HCT116 (cell line): ENCODE measurements around the gene DLG2. TPM values are rescaled to one million over a fixed set of nuclear protein-coding genes. Genes with fewer than 3 reads are reported as not detected.

Source experiments
- ATAC-seq: fragments of 200-7000 bp; cut with Tn5 transposase; 2 replicates; pipeline ENCODE4 v1.9.1; 2020; ENCODE audit warnings: mild to moderate bottlenecking, moderate library complexity
- BruUV-seq: library from RNA; stranded (reverse); fragments of 400-500 nt; replicated peaks from 2 replicates; lab custom pipeline; 2021; lab: Mats Ljungman, UMichigan
- CTCF ChIA-PET: fragments of 300-600 bp; sonication (Branson Sonifier 250); formaldehyde crosslinking; loops from one replicate; lab custom pipeline; 2021; ENCODE audit warnings: antibody characterized with exemption; lab: Charles Lee
- POLR2A ChIA-PET: fragments of 300-600, 350-600 bp; sonication (Branson Sonifier 250); formaldehyde crosslinking; loops from one replicate; lab custom pipeline; 2021; ENCODE audit warnings: antibody characterized with exemption; lab: Charles Lee
- RAD21 ChIA-PET, 2 experiments: fragments of 300-600 bp; sonication (Branson Sonifier 250); formaldehyde crosslinking; loops; one replicate each; lab custom pipeline; 2023; ENCODE audit warnings: low total read pairs in 2 of 2; ENCODE audit not compliant: uncharacterized antibody in 2 of 2, unreplicated experiment in 2 of 2, low non-redundant PET in 1 of 2; lab: Charles Lee
- DNase-seq: peaks from one replicate; pipeline ENCODE4 v3.0.0-alpha.2; 2010; ENCODE audit warnings: low read depth, low spot score
- H2AFZ ChIP-seq: fragments of 200-600 bp; shearing (Covaris generic), sonication (generic); 2 replicates; pipeline ENCODE4 v1.6.1; 2017; ENCODE audit warnings: low read depth, mixed run types, mixed read lengths, antibody characterized with exemption, low read length; ENCODE audit not compliant: poor library complexity, severe bottlenecking
- H3K27ac ChIP-seq: 2 replicates; pipeline ENCODE4 v1.5.1; 2012; ENCODE audit warnings: low read depth, low read length
- H3K27me3 ChIP-seq: fragments of 200-600 bp; sonication (generic); 2 replicates; pipeline ENCODE4 v1.6.1; 2016; ENCODE audit warnings: mixed run types, low read length, mixed read lengths; ENCODE audit not compliant: insufficient read depth
- H3K36me3 ChIP-seq, 2 experiments: fragments of 200-500 bp in 1 of 2; fragments of 200-600 bp in 1 of 2; sonication (Bioruptor generic) in 1 of 2; sonication (generic) in 1 of 2; 2 replicates each; pipeline versions ENCODE4 v1.5.1 to v1.6.1; 2014 to 2016; ENCODE audit warnings: low read length in 2 of 2, inconsistent platforms in 1 of 2, mixed read lengths in 1 of 2, mixed run types in 1 of 2; ENCODE audit not compliant: insufficient read depth in 2 of 2, control insufficient read depth in 1 of 2
- H3K4me1 ChIP-seq, 2 experiments: fragments of 200-600 bp in 1 of 2; sonication (generic) in 1 of 2; 2 replicates each; pipeline versions ENCODE4 v1.5.1 to v1.6.1; 2012 to 2017; ENCODE audit warnings: low read length in 2 of 2, inconsistent platforms in 1 of 2, mild to moderate bottlenecking in 1 of 2, mixed read lengths in 1 of 2, mixed run types in 1 of 2, moderate library complexity in 1 of 2; ENCODE audit not compliant: insufficient read depth in 2 of 2, control insufficient read depth in 1 of 2
- H3K4me2 ChIP-seq: fragments of 200-600 bp; sonication (generic); 2 replicates; pipeline ENCODE4 v1.6.1; 2017; ENCODE audit warnings: mixed run types, low read length, mixed read lengths
- H3K4me3 ChIP-seq, 2 experiments: fragments of 200-600 bp in 1 of 2; sonication (generic) in 1 of 2; replicated peaks in 1 of 2; 2 replicates each; pipeline ENCODE4 v1.5.1; 2011 to 2016; ENCODE audit warnings: low read length in 2 of 2, control low read depth in 1 of 2, low read depth in 1 of 2, mild to moderate bottlenecking in 1 of 2, mixed read lengths in 1 of 2, mixed run types in 1 of 2
- H3K79me2 ChIP-seq: fragments of 200-600 bp; sonication (generic); 2 replicates; pipeline ENCODE4 v1.6.1; 2017; ENCODE audit warnings: mild to moderate bottlenecking, mixed run types, low read length, moderate library complexity, mixed read lengths; ENCODE audit not compliant: insufficient read depth
- H3K9ac ChIP-seq: fragments of 200-600 bp; sonication (generic); 2 replicates; pipeline ENCODE4 v1.6.1; 2016; ENCODE audit warnings: low read length, mixed read lengths
- H3K9me2 ChIP-seq: fragments of 200-600 bp; sonication (generic), shearing (Covaris generic); 2 replicates; pipeline ENCODE4 v1.6.1; 2017; ENCODE audit warnings: mixed run types, mild to moderate bottlenecking, moderate library complexity; ENCODE audit not compliant: insufficient read depth
- H3K9me3 ChIP-seq, 2 experiments: fragments of 200-500 bp in 1 of 2; fragments of 200-600 bp in 1 of 2; sonication (Bioruptor generic) in 1 of 2; sonication (generic) in 1 of 2; 2 replicates each; pipeline ENCODE4 v1.6.1; 2014 to 2017; ENCODE audit warnings: low read length in 2 of 2, mixed read lengths in 2 of 2, inconsistent platforms in 1 of 2, low read depth in 1 of 2, mild to moderate bottlenecking in 1 of 2, mixed run types in 1 of 2, moderate library complexity in 1 of 2; ENCODE audit not compliant: control insufficient read depth in 1 of 2, insufficient read depth in 1 of 2
- H4K20me1 ChIP-seq: fragments of 200-600 bp; sonication (generic), shearing (Covaris generic); 2 replicates; pipeline ENCODE4 v1.6.1; 2017; ENCODE audit warnings: mixed run types, mild to moderate bottlenecking, moderate library complexity; ENCODE audit not compliant: insufficient read depth
- CBX3 ChIP-seq: IDR thresholded peaks from 2 replicates; pipeline ENCODE4 v1.6.1; 2012; ENCODE audit warnings: low read depth
- EGR1 ChIP-seq: IDR thresholded peaks from 2 replicates; pipeline ENCODE4 v1.6.1; 2012; ENCODE audit warnings: low read depth
- ELF1 ChIP-seq: IDR thresholded peaks from 2 replicates; pipeline ENCODE4 v1.6.1; 2012; ENCODE audit warnings: low read depth, borderline replicate concordance
- EZH2 ChIP-seq: fragments of 200-600 bp; sonication (generic); IDR thresholded peaks from 2 replicates; pipeline ENCODE4 v1.6.1; 2017; ENCODE audit warnings: antibody characterized with exemption, mixed run types
- FOSL1 ChIP-seq: IDR thresholded peaks from 2 replicates; pipeline ENCODE4 v1.6.1; 2012; ENCODE audit warnings: low read depth
- JUND ChIP-seq: IDR thresholded peaks from 2 replicates; pipeline ENCODE4 v1.6.1; 2012
- RAD21 ChIP-seq: IDR thresholded peaks from 2 replicates; pipeline ENCODE4 v1.6.1; 2012; ENCODE audit warnings: low read depth, mild to moderate bottlenecking
- REST ChIP-seq: IDR thresholded peaks from 2 replicates; pipeline ENCODE4 v1.6.1; 2012; ENCODE audit warnings: low read depth
- SIN3A ChIP-seq: IDR thresholded peaks from 2 replicates; pipeline ENCODE4 v1.6.1; 2012; ENCODE audit warnings: low read depth
- SP1 ChIP-seq: IDR thresholded peaks from 2 replicates; pipeline ENCODE4 v1.6.1; 2012; ENCODE audit warnings: low read depth
- intact Hi-C: fragments of 100-400 bp; cut with micrococcal nuclease; formaldehyde crosslinking; loops from 2 replicates; pipeline ENCODE4 v1.10.0; 2022
- total RNA-seq: library from RNA; stranded (reverse); gene quantifications from one replicate; pipeline ENCODE4 v1.2.1, GENCODE V29; 2021; ENCODE audit not compliant: unreplicated experiment

Gene DLG2
- total RNA-seq, 1 experiment from 2014 or later = 2.4 TPM

DNA sequence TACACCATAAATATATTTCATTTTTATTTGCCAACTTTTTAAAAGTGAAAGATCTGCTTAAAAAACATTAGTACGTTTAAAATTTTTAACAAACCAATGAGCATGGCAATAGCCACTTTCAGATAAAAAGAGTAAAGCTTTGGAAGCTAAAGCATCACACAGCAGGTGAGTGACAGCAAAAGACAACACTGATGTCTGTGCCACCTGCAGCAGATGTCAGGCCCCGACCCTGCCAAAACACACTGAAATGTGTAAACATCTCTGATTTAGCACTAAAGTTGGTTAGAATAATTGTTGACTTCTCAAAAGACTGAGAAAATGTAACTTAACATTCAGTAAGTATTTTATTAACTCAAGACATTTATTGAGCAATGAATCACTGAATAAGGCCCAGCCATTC lies 232.9 kb downstream of the DLG2 start:
- no peaks in the 10 kb centered on the region for H3K36me3 ChIP-seq
- H3K9ac ChIP-seq = no peak overlapping the region
- DNase-seq (no peak), ATAC-seq (no peak)
- H4K20me1 ChIP-seq = no peaks in the 10 kb centered on the region; the same call in 1 of the 2 replicates
- intact Hi-C loops = no loop called here
- no peak overlapping the region for H3K4me3 ChIP-seq
- no TSS peak for BruUV-seq
- CTCF ChIA-PET = no interaction called here
- no peak overlapping the region for H3K4me2 ChIP-seq
- H3K27ac ChIP-seq = no peak overlapping the region
- H3K79me2 ChIP-seq = no peaks in the 10 kb centered on the region
- POLR2A ChIA-PET = no interaction called here
- no peaks in the 10 kb centered on the region for H3K9me2 ChIP-seq
- RAD21 ChIA-PET = no interaction called here
- H2AFZ ChIP-seq = no peak overlapping the region
- H3K27me3 ChIP-seq = peaks cover 7% of the 10 kb centered on the region; the same call in 1 of the 2 replicates
- H3K9me3 ChIP-seq = no peaks in the 10 kb centered on the region
- TF ChIP-seq SP1 (no peak), SIN3A (no peak), CBX3 (no peak)
- no peaks in the 10 kb centered on the region for H3K4me1 ChIP-seq

- no peak overlapping the region for H3K9ac ChIP-seq
- DNase-seq = no peak
- H3K9me2 ChIP-seq = no peaks in the 10 kb centered on the region
- ATAC-seq = no peak
- H3K4me1 ChIP-seq = no peaks in the 10 kb centered on the region
- intact Hi-C loops = no loop called here
- no peak overlapping the region for H3K4me3 ChIP-seq
- no peaks in the 10 kb centered on the region for H3K9me3 ChIP-seq
- RAD21 ChIA-PET = no interaction called here
- peaks cover 12% of the 10 kb centered on the region for H3K27me3 ChIP-seq
- POLR2A ChIA-PET = no interaction called here
- H3K36me3 ChIP-seq = no peaks in the 10 kb centered on the region
- no peaks in the 10 kb centered on the region for H3K79me2 ChIP-seq
- no TSS peak for BruUV-seq
- H4K20me1 ChIP-seq = no peaks in the 10 kb centered on the region; the same call in 1 of the 2 replicates
- H2AFZ ChIP-seq = no peak overlapping the region
- H3K27ac ChIP-seq = no peak overlapping the region
- H3K4me2 ChIP-seq = no peak overlapping the region
- CTCF ChIA-PET = no interaction called here
- no peak for TF ChIP-seq EZH2
- no peak for TF ChIP-seq RAD21
- no peak for TF ChIP-seq CBX3
- TF ChIP-seq SIN3A = no peak
- TF ChIP-seq JUND = no peak
- TF ChIP-seq ELF1 = no peak
- no peak for TF ChIP-seq FOSL1
- no peak for TF ChIP-seq REST
- no peak for TF ChIP-seq EGR1
Measured at GRCh38 chr11:85391141-85391540, 236.0 kb downstream of the DLG2 start.
